Chondrocyte (in vitro differentiated cells): ENCODE measurements around the gene MYCBP2. TPM values are rescaled to one million over a fixed set of nuclear protein-coding genes. Genes with fewer than 3 reads are reported as not detected.
A peak's percentile ranks its signal among the peaks of the same experiment; 100 is the strongest.

Source experiments
- DNase-seq: peaks from one replicate; pipeline ENCODE4 v3.0.0; 2021; ENCODE audit warnings: mixed read lengths, low spot score
- H3K27ac Mint-ChIP-seq: one replicate; pipeline ENCODE4 v1.8.0; 2021; ENCODE audit warnings: mild to moderate bottlenecking, moderate library complexity, mixed read lengths; ENCODE audit not compliant: unreplicated experiment
- H3K27me3 Mint-ChIP-seq: 2 replicates; pipeline ENCODE4 v1.8.0; 2021; ENCODE audit warnings: low read depth, mixed read lengths
- H3K36me3 Mint-ChIP-seq: 2 replicates; pipeline ENCODE4 v1.8.0; 2021; ENCODE audit warnings: low read depth, mixed read lengths
- H3K4me1 Mint-ChIP-seq: 2 replicates; pipeline ENCODE4 v1.8.0; 2021; ENCODE audit warnings: low read depth, mild to moderate bottlenecking, mixed read lengths
- H3K4me3 Mint-ChIP-seq: one replicate; pipeline ENCODE4 v1.8.0; 2021; ENCODE audit warnings: mild to moderate bottlenecking, moderate library complexity, mixed read lengths; ENCODE audit not compliant: unreplicated experiment
- H3K9me3 Mint-ChIP-seq: 2 replicates; pipeline ENCODE4 v1.8.0; 2021; ENCODE audit warnings: low read depth, mixed read lengths
- total RNA-seq: library from RNA; stranded (reverse); gene quantifications from 3 replicates; pipeline ENCODE4 v1.2.1, GENCODE V29; 2021
- TF ChIP-seq, protein P1 (sequence below): fragments of 200-600 bp; sonication (generic); IDR thresholded peaks from 2 replicates; pipeline ENCODE4 v1.5.0; 2021; ENCODE audit warnings: antibody characterized with exemption, mild to moderate bottlenecking, moderate library complexity

Gene MYCBP2
- total RNA-seq, 1 donor from 2014 or later: 59.5 TPM

DNA sequence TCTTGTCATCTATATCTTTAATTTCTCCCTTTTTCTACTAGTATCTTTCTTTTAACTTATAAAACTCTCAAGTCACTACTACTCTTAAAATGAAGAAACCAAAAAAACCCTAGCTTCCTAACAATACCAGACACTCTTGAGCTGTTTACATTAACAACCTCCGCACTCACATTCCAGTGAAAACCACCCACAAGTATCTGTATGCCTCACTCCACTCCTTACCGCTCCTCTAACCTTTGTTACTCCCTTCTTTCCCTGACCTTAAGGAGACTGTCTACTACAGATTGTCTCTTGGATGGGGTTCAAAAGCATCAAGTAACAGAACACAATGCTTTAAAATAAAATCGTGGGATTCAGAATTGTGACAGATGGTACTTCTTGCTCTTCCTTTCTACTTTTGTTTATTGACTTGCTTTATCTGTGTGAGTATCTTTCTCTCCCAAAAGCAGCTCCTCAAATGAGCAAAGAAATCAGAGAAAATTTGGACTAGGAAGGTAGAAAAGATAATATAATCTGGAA lies 189.9 kb downstream of the MYCBP2 start:
- Mint-ChIP-seq H3K36me3 (peaks cover 34% of the 10 kb centered on the region), H3K9me3 (no peaks in the 10 kb centered on the region), H3K4me3 (no peak overlapping the region), H3K27ac (peak overlapping the region; percentile 24), H3K27me3 (no peaks in the 10 kb centered on the region), H3K4me1 (peaks cover 38% of the 10 kb centered on the region)
- TF ChIP-seq, protein P1, sequence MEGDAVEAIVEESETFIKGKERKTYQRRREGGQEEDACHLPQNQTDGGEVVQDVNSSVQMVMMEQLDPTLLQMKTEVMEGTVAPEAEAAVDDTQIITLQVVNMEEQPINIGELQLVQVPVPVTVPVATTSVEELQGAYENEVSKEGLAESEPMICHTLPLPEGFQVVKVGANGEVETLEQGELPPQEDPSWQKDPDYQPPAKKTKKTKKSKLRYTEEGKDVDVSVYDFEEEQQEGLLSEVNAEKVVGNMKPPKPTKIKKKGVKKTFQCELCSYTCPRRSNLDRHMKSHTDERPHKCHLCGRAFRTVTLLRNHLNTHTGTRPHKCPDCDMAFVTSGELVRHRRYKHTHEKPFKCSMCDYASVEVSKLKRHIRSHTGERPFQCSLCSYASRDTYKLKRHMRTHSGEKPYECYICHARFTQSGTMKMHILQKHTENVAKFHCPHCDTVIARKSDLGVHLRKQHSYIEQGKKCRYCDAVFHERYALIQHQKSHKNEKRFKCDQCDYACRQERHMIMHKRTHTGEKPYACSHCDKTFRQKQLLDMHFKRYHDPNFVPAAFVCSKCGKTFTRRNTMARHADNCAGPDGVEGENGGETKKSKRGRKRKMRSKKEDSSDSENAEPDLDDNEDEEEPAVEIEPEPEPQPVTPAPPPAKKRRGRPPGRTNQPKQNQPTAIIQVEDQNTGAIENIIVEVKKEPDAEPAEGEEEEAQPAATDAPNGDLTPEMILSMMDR: no peak
- DNase-seq: no peak

DNA sequence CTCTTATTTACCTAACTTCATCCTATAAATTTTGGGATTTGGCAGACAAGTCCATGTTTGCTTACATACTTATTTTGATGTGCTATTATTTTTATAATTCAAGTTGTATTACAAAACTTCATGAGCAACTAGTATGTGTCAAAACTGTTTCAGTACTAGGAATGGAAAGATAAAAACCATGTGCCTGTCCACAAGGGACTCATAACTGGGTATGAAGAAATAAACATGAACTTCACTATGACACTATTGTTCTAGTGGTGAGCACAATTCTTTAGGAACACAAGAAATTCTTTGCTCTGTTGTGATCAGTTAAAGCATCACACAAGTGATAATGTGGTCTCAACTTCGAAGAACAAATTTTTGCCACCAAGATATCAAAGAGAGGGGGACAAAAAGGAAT lies 202.5 kb downstream of the MYCBP2 start:
- no peaks in the 10 kb centered on the region for H3K9me3 Mint-ChIP-seq
- TF ChIP-seq, protein P1: no peak
- no peak overlapping the region for H3K4me3 Mint-ChIP-seq
- H3K27me3 Mint-ChIP-seq: no peaks in the 10 kb centered on the region
- DNase-seq: no peak
- H3K27ac Mint-ChIP-seq: no peak overlapping the region
- H3K36me3 Mint-ChIP-seq: peaks cover 9% of the 10 kb centered on the region
- peaks cover 10% of the 10 kb centered on the region for H3K4me1 Mint-ChIP-seq

DNA sequence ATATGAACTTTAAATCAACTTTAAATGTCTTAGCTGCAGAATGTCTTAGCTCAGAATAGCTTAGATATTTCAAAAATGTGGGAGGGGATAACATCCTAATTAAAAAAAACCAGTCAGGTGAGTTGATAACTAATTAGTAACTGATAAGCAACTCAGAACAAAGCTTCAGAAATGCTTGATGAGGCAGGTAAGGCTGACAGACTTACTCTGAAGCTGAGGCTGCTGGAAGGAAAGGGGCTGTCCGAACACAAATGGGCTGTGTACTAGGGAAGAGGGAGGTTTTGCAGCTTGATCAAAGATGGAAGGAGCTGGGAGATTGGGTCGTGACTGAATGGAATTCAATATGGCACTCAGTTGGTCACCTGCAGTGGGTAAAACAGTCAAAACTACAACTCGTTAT lies 208.8 kb downstream of the MYCBP2 start:
- Mint-ChIP-seq H3K27ac (no peak overlapping the region), H3K36me3 (peaks cover 14% of the 10 kb centered on the region), H3K9me3 (no peaks in the 10 kb centered on the region), H3K27me3 (no peaks in the 10 kb centered on the region), H3K4me3 (no peak overlapping the region), H3K4me1 (peaks cover 14% of the 10 kb centered on the region)
- TF ChIP-seq, protein P1: no peak
- no peak for DNase-seq

DNA sequence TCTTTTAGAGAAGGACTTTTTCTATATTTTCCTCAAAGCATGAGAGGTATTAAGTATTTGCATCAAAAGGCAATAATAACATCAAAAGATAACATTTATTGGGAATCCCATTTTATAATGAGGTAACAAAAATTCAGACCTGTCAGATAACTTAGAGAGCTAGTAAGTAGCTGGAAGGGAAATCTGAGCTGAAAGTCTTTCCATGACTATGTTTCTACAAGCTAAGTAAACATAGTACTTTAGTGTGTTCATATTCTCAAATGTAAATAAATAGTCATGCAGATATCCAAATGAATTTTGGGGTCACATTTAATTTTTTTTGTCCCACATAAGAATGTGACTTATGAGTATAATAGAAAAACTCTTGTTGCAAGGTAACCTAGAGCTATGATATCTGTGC lies 212.6 kb downstream of the MYCBP2 start:
- H3K27ac Mint-ChIP-seq: no peak overlapping the region
- no peaks in the 10 kb centered on the region for H3K27me3 Mint-ChIP-seq
- peaks cover 29% of the 10 kb centered on the region for H3K36me3 Mint-ChIP-seq
- H3K4me1 Mint-ChIP-seq: peaks cover 18% of the 10 kb centered on the region
- H3K4me3 Mint-ChIP-seq: no peak overlapping the region
- TF ChIP-seq, protein P1: no peak
- DNase-seq: no peak
- peaks cover 14% of the 10 kb centered on the region for H3K9me3 Mint-ChIP-seq

DNA sequence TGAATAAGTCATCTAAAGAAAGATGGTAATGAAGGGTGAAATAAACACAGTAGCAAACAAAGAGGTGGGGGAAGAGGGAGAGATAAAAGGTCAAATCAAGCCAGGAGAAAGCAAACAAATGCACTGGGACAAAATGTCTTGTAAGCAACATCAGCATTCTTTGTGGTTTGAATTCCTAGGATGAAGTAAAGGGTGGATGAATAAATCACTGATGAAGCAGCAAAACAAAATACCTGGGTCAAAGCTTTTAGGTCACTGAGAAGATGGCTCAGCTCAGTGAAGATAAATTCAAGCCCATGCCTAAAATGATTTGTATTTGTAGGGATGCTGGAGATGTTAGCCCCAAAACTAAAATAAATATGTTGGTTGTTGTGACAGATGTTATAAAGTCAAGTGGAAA lies 213.4 kb downstream of the MYCBP2 start:
- no peak overlapping the region for H3K4me3 Mint-ChIP-seq
- peaks cover 18% of the 10 kb centered on the region for H3K4me1 Mint-ChIP-seq
- peaks cover 30% of the 10 kb centered on the region for H3K36me3 Mint-ChIP-seq
- H3K27ac Mint-ChIP-seq: no peak overlapping the region
- no peak for DNase-seq
- TF ChIP-seq, protein P1: no peak
- H3K9me3 Mint-ChIP-seq: peaks cover 14% of the 10 kb centered on the region
- H3K27me3 Mint-ChIP-seq: no peaks in the 10 kb centered on the region
